Astrocyte of the cerebellum (primary cell): ENCODE results near the gene FLII.
A peak's percentile ranks its signal among the peaks of the same experiment; 100 is the strongest.
"Not testable (repeated sequence)": the region's sequence is repeated elsewhere in the genome, so short reads cannot be mapped to it uniquely, and the experiment has no call there.

Source experiments
- DNase-seq: peaks from one replicate; pipeline ENCODE4 v3.0.0-alpha.2; 2011; ENCODE audit warnings: low read depth
- H3K4me3 ChIP-seq: 2 replicates; pipeline ENCODE4 v1.5.1; 2011; ENCODE audit warnings: mild to moderate bottlenecking, low read depth, low read length, moderate library complexity
- CTCF ChIP-seq: IDR thresholded peaks from 2 replicates; pipeline ENCODE4 v1.5.1; 2012; ENCODE audit warnings: low read length, low read depth, moderate library complexity, mild to moderate bottlenecking; ENCODE audit errors: missing control alignments
- in situ Hi-C: cut with HindIII; loops from 2 replicates; pipeline ENCODE4 v1.10.0; 2017; ENCODE audit warnings: low sequenced_read_pairs

Gene FLII

GRCh38 chr17:18224387-18225120, 34.0 kb downstream of the FLII start:
- TF ChIP-seq CTCF = no peak
- H3K4me3 ChIP-seq = peak overlapping the region; percentile 31
- no peak for DNase-seq
- in situ Hi-C loops = loop anchor here (5.0 kb wide), 1 partner anchor 37 kb away; no protein-coding TSS in a partner anchor

GRCh38 chr17:18224053-18224386, 34.5 kb downstream of the FLII start:
- no peak overlapping the region for H3K4me3 ChIP-seq
- no peak for DNase-seq
- in situ Hi-C loops = loop anchor here (5.0 kb wide), 1 partner anchor 37 kb away; no protein-coding TSS in a partner anchor
- no peak for TF ChIP-seq CTCF

- TF ChIP-seq CTCF = no peak
- peak; percentile 55 for DNase-seq
- in situ Hi-C loops = no loop called here
Measured at GRCh38 chr17:18218756-18219415, 39.7 kb downstream of the FLII start.

GRCh38 chr17:18217412-18218015, 41.0 kb downstream of the FLII start:
- peak; percentile 23 for DNase-seq
- H3K4me3 ChIP-seq = no peak overlapping the region
- TF ChIP-seq CTCF = peak; percentile 98
- in situ Hi-C loops = no loop called here

More at GRCh38 chr17:18218756-18219415, 39.7 kb downstream of the FLII start:
- H3K4me3 ChIP-seq = no peak overlapping the region

- DNase-seq, in situ Hi-C loops: not testable (repeated sequence)
Measured at GRCh38 chr17:18216906-18217305, 41.6 kb downstream of the FLII start.

GRCh38 chr17:18213666-18214270, 44.8 kb downstream of the FLII start:
- TF ChIP-seq CTCF = no peak
- in situ Hi-C loops = no loop called here
- DNase-seq = no peak
- no peak overlapping the region for H3K4me3 ChIP-seq

More at GRCh38 chr17:18216906-18217305, 41.6 kb downstream of the FLII start:
- not testable (repeated sequence) for H3K4me3 ChIP-seq

GRCh38 chr17:18208092-18208491, 50.4 kb downstream of the FLII start:
- no peak for DNase-seq
- in situ Hi-C loops = no loop called here
- no peak for TF ChIP-seq CTCF
- no peak overlapping the region for H3K4me3 ChIP-seq
